GM18873 (cell line): Measurements from ENCODE around the gene ARL6IP1.

Experiments
- ATAC-seq: cut with Tn5 transposase; IDR thresholded peaks from one replicate; pipeline ENCODE4 v1.9.1; 2021; ENCODE audit warnings: mild to moderate bottlenecking, moderate library complexity, moderate number of reproducible peaks; ENCODE audit not compliant: unreplicated experiment, low FRiP score

The ARL6IP1 gene

DNA sequence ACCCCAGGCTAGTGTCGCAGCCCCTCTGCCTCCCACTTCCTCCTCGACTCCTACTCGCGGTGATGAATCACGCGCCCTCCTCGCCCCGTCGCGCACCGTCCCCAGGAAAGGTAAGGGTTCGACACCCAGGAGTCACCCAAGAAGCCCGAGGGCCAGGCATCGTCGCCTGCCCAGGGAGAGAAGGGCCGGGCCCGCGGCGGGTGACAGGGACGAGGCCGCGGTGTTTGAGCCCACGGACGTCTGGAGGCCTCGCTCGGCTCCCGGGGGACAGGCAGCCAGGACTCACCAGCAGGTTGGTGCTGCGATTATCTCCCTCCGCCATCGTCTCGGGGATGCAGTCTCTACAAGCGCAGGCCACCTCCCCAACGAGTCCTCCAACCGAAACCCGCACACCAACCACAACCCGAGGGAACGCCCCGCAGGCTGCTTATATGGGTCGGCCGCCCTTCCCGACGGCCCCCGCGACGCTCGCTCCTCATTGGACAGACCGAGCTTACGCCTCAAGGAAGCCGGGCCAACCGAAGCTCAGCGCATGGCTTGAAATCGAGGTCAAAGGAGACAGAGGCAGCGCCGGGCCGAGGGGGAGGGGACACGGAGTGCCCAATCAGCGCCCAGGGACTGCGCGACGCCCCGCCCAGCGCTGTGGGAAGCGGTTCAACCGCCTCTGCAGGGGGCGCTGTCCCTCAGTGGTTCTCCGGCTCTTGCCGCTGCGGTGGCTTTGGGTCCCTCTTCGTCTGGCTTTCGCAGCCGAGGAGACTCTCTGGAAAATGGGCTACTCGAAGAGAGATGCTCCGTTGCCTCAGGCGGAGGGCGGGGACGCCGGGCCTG is at the start of gene ARL6IP1:
Gene ARL6IP1, minus strand, starts transcription at position 405 of the 828 bp plus-strand sequence. Its CDS starts 83 bp downstream, at position 322.
- ATAC-seq = peak; percentile 94

DNA sequence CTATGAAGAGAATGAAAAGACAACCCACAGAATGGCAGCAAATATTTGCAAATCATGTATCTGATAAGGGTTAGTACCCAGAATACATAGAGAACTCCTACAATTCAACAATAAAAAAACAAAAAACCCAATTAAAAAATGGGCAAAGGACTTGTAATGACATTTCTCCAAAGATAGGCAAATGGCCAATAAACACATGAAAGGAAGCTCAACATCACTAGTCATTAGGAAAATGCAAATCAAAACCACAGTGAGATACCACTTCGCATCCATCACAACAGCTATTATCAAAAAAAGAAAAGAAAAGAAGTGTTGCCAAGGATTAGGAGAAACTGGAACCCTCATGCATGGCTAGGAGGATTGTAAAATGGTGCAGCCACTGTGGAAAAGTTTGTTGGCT is 45.1 kb upstream of the ARL6IP1 start:
- no peak for ATAC-seq

DNA sequence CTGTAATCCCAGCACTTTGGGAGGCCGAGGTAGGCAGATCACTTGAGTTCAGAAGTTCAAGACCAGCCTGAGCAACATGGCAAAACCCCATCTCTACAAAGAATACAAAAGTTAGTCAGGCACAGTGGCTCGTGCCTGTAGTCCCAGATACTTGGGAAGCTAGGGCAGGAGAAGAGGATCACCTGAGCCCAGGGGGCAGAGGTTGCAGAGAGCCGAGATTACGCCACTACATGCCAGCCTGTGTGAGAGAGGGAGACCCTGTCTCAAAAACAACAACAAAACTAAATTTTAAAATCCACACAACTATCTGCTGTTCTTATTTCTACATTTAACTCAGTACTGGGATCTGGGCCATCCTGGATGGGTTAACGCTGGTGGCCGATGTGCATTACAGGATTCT is 41.2 kb upstream of the ARL6IP1 start:
- ATAC-seq = no peak

DNA sequence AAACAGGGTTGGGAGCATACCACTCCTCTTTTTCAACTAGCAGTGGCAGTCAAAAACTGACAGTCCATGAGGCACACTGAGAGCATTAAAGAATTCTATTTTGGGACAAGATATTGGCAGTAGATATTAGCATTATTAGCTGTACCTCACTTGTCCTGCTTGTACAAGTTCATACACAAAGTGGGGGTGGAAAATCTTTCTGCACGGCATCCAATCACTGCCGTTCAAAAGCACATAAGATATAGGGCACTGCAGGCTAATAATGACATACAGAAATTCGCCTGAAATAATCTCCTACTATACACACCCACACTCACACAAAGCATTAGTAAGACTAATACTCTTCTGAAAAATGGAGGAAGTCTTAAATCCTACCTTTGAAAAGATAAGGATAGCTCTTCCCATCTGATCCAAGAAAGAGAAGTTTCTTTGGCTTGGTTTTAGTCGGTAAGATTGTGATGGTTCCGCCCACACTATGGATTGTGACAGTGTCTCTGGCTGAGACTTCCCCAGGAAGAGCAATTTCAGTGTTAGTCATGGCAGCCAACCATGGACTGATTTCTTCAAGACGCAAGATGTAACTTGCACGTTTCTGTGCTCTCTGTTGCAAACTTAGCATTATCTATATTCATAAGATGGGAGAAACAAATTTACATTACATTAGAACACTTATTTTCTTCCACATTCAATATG is 40.6 kb upstream of the ARL6IP1 start:
- ATAC-seq = no peak

DNA sequence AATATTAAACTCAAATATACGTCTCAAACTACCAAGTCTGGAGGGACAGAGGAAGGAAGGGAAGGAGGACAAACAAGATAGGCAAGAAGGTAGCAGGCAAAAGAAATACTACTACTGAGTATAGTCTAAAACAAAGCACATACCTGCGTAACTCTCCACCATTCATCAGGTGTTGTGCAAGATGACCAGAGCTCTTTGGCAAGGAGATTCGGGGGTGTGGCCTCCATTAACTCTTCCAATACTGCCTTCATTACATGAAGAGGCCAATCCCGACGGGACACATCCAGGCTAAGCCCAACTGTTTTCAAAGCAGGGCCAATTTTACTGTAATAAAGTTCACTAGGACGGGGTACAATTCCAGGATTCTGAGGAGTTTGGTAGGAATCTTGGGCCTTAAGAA is 38.2 kb upstream of the ARL6IP1 start:
- ATAC-seq = no peak

DNA sequence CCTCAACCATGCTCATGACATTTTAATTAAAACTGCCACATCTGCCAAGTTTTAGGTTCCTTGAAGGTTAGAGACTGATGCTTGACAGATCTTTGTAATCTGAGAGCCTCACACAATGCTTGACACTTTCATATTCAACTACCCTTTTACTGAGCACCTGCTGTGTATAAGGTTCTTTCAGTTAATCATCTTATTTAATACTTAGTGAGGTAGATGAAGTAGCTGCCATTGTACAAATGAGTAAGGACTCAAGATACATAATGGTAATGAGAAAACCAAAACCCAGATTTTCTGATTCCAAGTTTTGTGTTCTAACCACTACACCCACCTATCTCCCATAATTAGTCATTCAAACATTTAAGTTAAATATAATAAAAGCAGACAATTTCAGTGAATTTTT is 35.4 kb upstream of the ARL6IP1 start:
- no peak for ATAC-seq

DNA sequence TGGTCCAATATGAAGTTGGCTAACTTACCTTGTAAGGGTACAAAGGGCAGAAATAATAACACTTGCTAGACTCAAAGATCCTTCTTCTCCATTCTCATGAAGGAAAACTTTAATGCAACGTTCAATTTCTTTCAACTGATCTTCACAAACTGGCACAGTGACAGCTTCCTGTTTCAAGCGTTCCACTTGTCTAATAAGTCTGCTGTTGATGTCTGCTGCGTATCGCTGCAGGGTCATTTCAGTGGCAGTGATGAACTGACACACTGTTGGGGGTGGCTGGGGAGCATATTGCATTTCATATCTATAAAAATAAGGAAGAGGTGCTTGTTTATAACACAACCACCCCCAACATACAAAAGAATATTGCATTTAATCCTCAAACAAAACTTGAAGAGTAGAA is 33.5 kb upstream of the ARL6IP1 start:
- no peak for ATAC-seq

DNA sequence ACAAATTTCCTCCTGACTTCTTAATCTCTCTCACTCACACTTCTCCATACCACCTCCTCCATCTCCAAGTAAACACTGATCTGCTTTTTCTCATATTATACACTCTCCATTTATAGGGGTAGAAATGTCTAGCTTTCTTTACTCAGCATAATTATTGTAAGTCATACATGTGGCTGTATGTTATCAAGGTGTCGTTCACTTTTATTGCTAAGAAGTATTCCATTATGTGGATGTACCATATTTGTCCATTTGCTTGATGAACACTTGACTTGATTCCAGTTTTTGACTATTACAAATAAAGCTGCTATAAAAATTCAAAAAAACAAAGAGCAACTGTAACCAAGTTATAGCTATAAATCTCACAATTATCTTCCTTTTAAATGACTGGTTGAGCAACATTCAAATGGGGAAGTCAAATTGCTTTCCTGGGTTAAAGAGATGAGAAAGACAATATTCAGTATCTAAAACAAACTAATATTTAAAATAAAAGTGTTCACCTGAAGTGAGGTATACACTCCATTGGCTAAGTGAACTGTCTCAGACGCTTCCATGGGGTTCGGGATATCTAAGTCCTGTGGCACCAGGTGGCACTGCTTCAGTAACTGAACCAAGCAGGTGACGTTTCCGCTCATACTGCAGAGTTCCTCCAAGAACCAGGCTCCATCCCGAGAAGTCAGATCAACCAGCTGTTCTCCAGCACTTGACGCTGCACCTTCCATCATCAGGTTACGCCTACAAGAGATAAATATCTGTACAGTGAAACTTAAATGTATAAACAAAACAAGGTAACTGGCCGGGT is 32.6 kb upstream of the ARL6IP1 start:
- ATAC-seq = no peak

DNA sequence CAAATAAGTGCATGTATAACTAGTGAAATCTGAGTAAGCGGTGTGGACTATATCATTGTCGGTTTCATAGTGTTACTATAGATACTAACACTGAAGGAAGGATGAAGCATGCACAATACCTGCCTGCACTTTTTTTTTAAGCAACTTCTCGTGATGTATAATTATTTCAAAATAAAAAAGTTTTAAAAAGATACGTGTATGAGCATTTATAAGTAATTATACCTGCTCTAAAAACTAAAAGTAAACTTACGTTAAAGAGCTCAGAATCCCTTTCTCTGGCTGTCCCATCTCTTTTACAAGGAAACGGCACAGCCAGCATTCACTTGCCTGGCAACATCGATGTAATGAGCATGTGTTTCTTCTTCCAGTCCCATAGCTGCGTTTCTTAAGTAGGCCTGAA is 31.3 kb upstream of the ARL6IP1 start:
- ATAC-seq = no peak

DNA sequence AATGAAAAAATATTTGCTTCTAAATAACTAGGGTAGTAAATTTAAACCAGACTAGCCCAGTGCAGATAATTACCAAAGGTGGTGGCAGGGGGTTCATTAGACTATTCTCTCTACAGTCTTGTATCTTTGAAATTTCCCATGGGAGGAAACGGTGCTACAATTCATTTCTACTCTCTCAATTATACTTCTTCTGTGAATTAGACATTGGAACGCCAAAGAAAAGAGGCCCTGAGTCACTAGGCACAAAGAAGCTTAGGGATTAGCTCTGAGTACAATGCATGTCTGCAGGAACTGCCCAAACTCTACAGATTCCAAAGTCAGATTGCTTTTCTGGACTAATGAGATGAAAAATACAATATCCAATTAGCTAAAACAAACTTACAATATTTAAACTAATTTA is 30.7 kb upstream of the ARL6IP1 start:
- ATAC-seq = no peak

DNA sequence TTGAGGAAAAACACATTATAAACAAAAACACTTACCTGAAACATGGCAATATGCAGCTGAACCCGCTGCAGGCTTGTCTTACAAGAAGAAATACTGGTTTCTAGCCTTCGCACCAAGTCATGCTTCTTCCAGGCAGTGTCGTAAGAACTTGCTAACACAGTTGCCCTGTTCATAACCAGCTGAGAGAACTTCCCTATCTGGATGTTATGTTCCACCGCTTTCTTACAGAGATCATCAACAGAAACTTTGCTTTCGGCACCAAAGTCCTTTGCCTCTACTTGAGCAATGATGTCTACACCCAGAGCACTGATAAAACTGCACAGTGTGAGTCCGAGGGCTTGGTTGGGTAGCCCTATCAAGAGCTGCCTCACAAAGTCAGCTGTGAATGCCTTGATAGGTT is 27.9 kb upstream of the ARL6IP1 start:
- no peak for ATAC-seq

DNA sequence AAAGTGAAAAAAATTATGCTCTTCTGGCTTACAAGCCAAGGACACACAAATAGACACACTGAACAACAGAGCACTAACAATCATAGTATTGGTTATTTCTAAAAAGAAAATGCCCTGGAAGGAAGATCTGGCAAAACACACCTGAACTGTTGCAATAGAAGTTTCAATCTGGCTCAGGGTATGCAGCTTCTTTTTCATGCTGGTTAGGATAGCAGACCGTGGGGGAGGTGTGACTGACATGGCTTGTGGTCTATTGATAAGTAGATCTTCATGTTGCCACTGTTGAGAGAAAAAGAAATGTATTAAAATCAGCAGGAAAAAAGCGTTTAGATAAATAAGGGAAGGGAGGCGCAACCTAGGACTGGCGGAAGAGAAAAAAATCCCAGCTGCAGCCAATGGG is 26.5 kb upstream of the ARL6IP1 start:
- ATAC-seq = no peak

DNA sequence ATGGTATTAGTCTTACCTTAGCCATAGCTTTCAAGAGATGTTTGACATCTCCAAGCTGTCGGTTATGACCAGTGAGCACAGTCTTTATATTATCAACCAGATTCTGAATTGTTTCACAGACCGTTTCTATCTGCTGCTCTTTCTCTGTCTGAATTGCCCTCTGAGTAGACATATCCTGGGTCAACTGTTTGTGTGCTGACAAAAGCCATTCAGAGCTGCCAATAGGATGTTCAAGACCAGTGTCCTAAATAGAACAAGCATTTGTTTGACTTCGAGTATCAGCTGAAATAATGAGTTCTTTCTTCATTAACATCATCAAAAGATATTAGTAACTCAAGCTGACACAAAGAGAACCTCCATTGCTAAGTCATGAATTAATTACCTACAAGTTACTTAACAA is 14.9 kb upstream of the ARL6IP1 start:
- ATAC-seq = no peak

DNA sequence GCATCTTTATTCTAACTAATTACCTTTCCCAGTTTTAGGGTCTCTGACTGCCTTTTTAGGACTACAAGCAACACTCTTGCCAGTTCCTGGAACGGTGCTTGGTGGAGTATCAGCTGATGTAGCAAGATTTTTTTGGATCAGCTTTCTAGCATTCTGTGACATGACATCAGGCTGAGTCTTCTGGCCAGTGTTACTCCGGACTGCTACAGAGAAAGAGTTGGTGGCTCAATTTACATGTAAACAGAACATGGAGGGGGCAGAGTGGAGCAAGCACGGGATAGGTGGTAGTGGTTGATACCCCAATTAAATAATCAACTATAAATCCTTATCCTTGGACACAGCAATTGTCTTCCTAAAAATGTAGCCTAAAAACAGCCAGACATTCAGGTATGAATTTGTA is 10.6 kb upstream of the ARL6IP1 start:
- ATAC-seq = no peak

DNA sequence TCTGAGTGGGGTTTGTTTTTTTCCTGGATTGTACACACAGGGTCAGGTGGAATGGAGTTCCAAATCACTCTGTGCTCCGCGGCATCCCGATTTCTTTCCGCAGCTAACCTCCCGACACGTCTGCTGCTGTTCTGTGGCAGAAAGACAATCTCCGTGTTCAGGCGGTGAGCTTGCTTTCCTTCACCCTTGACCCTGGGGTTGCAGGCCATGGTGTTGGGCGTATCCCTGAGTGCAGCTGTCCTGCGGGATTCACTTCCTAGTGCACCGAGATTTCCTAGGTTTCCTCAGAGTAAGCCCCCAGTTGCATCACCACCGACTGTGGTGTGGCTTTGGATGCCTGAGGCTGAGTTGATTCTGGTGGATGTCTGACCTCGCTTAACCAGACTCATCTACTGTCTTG is 7.8 kb upstream of the ARL6IP1 start:
- ATAC-seq = no peak

DNA sequence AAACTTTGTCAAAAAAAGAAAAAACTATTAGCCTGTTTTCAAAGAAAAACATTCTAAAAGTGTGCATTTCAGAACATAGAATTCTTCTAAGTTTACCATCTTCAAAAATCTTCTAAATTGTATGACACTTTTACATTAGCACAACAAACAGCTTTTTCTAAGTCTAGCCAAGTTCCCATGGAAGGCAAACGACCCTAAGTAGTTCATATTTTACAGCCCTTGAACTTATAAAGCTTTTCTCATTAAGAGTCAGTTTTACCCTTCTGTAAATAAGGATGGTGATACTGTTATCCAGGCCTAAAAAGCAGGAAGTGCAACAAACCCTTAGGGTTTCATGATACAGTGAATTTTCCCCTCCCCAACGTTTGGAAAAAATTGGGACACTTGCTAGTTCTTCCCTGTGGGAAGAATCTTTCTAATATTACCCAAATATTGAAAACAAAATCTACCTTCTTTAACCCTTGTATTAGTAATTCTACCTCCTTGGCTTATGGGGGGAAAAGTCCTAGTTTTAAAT is 4.0 kb upstream of the ARL6IP1 start:
- ATAC-seq = no peak

DNA sequence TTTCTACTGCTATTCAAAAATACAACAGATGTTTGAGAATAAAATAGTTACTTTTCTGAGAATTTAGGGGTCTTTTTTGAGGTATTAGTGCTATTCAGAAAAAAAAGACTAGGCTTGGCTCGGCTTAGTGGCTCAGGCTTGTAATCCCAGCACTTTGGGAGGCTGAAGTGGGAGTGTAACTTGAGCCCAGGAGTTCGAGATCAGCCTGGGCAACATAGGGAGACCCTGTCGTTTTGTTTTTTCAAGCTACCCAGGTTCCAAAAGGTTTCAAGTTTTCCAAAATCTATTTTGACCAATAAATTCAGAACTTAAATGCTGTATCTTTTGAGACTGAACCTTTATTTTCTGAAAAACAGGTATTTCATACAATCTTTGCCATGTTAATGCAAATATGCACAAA is 3.2 kb upstream of the ARL6IP1 start:
- ATAC-seq = no peak

DNA sequence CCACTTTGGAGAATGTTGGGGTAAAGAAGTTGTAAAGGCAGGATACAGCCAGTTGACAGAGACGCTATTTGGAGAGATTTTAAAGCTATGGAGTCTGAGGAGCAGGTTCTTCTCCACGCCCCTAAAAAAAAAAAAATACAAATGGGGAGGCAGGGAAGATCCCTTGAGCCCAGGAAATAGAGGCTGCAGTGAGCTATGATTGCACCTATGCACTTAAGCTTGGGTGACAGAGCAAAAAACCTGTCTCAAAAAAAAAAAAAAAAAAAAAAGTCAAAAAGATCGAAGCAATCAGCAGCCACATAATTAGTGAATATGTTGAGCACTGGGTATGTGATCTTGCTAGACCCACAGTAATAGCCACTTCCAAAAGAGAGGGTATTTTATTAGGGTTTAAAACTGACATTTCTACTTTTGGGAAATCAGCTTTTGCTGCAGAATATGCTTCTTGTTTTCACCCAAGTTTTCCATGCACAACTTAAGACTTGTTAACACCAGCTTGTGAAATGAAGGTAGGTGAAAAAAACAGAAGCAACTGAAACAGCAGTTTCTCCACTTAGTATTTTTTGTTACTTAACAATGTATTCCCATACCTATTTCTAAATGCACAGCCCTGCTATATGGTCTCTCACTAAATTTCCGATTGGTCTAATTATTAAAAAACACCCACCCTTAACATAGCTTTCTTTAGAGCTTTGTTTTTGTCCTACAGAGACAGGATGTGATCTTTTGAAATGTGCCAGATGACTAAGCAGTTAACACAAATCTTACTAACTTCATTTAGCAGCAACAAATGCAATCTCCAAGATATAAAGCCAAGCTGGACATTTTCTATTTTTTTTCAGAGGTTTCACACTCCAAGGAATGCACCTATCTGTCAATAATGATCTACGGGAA is 2.5 kb upstream of the ARL6IP1 start:
- no peak for ATAC-seq

DNA sequence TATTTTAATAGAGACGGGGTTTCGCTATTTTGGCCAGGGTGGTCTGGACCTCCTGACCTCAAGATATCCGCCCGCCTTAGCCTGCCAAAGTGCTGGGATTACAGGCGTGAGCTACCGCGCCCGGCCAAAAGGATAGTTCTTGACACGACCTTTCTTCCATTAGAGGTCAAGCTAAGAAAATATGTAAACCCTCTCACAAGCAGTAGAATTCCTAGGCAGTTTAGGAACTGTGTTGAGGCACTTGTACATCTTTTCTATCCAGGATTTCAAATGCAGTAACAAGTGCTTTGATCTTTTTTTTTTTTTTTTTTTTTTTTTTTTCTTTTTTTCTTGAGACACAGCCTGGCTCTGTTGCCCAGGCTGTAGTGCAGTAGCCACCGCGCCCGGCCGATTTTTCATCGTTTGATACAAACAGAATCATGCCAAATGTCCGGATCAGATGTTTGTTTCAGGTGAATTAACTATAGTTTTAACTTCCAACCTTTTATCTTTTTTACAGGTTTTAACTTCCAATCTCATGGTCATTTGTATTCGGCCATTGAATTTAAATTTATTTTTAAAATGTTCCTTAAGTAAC is 1.5 kb upstream of the ARL6IP1 start:
- no peak for ATAC-seq

DNA sequence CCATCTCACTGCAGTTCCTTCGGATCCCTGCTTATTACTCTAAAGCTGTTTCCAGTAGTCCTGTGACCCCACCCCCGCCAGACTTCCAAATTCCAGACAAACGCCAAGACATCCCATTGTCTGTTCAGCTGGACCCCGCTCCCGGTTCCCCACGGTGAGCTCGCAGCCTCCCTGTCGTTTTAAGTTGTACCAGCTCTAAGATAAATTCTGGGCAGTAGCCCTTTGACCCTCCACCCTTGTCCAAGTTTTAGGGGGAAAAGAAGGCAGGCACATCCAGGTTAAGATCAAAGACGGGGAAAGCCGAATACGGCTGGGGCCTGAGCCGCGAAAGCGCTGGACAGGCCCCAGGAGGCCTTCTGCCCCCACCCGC is 589 bp downstream of the ARL6IP1 start:
- no peak for ATAC-seq
